NCI-H187 (cell line): ENCODE data around the gene GRIK1.
A peak's percentile ranks its signal among the peaks of the same experiment; 100 is the strongest.

Experiments
- DNase-seq, 2 experiments: peaks; one replicate each; lab custom pipeline; 2025; lab: John Stamatoyannopoulos, UW

The GRIK1 gene

GRCh38 chr21:29909571-29909970 is 30.2 kb downstream of the GRIK1 start:
- DNase-seq, result no peak

GRCh38 chr21:29904359-29905282 is 35.2 kb downstream of the GRIK1 start:
- no peak for DNase-seq

DNA sequence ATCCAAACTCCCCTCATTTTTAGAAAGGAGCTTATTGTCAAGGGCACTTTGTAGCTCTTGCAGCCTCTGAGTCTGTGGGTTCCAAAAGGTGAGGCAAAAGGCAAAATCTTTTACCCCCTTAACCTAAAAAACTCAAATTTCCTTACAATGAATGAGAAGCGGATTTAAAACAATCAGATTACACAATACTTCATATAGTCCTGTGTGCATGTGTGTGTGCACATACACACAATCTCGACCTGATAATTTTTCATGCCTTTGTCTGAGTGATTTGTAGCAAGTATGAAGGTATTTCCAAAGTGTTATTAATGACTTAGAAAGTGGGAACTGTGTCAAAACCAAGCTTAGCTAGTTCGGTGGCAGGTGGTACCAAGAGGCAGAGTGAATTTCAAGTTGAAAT is 42.9 kb downstream of the GRIK1 start:
- DNase-seq, result no peak

GRCh38 chr21:29893687-29894086 is 46.1 kb downstream of the GRIK1 start:
- no peak for DNase-seq

DNA sequence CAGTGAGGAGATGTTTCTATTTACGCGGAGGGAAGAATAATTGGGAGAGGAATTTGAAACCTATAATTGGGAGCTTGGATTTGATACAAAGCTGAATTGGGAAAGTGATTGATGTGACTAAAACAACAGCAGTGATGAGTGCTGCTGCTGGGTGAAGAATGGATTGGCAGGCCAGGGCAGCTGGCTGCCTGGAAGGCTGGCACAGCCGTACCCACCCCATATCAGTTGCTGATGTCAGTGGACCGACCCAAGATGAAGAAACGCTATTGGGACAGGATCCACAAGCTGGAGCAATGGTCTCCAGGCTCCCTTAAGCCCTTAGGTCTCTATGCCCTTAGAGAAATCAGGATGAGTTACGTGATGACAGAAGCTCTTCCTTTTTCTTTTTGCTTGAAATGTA is 47.4 kb downstream of the GRIK1 start:
- no peak for DNase-seq

GRCh38 chr21:29888437-29888836 is 51.4 kb downstream of the GRIK1 start:
- no peak for DNase-seq

DNA sequence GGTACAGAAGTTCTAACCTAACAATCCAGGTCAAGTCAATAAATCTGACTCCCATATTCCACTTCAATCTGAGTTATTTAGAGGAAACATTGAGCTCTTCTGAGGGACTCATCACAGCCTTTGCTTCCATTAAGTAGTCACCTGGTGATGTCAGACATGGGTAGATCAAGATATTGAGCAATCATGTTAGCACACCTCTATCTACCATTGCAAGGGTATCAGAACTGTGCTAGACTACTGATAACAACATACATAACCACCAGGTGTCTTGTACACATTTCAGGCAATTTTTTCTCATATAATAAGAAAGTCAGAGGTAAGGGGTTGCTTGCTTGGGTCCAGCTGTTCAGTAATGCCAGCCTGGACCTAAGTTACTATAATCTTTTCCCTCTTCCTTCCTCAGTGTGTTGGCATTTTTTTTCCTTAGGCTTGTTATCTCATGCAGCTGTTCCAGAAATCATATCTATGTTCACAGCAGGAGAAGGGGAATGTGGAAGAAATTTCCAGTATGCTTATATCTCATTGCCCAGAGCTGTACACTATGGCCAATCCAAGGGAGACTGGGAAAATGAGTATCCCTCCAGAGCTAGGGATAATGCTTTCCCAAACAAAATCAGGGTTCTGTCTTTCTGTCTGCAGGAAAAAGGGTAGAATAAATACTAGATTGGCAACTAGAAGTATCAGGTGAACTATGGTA is 52.3 kb downstream of the GRIK1 start:
- no peak for DNase-seq

DNA sequence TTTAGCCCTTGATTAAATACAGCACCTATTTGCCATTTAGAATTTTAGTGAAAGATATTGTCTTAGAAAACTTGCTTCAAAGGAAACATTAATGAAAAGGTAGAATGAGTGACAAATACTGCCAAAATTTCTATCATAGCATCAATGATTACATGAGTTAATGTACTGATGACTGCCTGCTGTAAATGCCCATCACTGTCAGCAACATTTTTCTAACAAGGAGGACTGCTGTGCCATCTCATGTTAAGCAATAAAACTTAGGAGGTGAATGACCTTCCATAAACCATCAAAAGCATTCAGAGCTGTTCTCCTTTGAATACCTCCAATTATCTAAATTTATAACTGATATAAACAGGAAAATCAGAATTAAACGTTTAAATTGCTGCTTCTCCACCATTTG is 54.3 kb downstream of the GRIK1 start:
- no peak for DNase-seq

GRCh38 chr21:29875873-29876272 is 63.9 kb downstream of the GRIK1 start:
- DNase-seq, result no peak

DNA sequence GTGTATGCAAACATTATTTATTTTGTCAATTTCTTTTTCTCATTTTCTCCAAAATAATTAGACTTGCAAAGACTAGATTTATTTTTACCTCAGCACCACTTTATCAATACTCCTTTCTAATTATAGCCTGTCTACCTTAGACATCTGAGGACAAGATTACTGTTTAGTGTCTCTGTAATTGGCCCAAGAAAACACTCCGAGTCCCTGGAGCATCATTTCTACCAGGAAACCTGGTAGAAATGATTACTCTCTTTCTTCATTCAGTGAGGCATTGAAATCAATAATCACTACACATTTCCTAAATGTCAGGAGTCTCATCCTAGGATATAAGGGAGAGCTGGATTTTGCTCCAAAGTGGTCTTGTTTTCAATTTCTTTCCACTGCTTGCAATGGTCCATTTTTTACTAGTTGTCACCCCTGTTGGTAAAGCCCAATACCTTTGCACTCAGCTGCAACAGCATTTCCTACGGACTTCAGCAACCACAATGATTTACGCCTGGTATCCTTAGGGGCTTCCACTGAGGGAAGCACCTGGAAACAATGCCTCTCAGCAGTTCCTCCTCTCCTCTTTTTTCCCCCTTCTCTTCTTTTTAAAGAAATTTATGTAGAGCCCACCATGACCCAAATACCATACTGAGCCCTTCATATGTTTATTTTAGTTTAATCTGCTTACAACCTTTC is 64.6 kb downstream of the GRIK1 start:
- DNase-seq, result no peak

DNA sequence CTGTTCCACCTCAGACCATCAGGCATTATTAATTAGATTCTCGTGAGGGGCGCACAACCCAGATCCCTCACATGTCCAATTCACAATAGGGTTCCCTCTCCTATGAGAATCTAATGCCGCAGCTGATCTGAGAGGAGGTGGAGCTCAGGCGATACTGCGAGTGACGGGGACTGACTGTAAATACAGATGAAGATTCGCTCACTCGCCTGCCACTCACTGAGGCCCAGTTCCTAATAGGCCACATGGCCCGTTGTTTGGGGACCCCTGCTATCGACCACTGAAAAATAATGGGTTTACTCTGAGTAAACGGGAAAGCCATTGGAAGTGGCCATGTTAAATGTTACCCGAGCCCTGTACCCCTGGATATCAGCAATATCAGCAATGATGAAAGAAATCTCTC is 65.9 kb downstream of the GRIK1 start:
- DNase-seq, result no peak

DNA sequence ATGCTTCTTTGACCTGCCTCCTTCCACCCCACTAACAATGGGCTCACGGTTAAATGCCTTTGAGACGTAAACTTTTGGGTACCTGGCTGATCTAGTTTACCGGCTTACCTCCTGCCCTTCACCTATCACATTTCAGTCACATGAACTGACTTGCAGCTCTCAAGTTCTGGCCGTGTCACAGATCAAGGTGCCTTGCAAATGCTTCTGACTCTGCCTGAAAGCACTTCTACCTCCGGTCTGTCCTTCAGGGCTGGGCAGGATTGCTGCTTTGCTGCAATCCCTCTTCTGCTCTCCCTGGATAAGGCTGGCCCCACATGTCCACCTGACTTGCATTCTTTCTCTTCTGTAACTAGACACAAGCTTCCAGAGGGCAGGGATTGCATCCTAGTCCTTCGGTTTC is 69.0 kb downstream of the GRIK1 start:
- no peak for DNase-seq

DNA sequence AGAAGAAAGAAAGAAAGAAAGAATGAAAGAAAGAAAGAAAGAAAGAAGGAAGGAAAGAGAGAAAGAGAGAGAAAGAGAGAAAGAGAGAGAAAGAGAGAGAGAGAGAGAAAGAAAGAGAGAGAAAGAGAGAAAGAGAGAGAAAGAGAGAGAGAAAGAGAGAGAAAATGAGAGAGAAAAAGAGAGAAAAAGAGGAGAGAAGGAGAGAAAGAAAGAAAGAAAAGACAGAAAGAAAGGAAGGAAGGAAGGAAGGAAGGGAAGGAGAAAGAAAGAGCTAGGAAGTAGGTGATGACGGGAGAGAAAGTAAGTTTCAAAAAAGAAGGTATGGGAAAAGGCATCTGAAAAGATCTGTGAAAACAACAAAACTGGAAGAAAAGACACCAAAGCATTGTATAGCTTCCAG is 72.0 kb downstream of the GRIK1 start:
- no peak for DNase-seq

DNA sequence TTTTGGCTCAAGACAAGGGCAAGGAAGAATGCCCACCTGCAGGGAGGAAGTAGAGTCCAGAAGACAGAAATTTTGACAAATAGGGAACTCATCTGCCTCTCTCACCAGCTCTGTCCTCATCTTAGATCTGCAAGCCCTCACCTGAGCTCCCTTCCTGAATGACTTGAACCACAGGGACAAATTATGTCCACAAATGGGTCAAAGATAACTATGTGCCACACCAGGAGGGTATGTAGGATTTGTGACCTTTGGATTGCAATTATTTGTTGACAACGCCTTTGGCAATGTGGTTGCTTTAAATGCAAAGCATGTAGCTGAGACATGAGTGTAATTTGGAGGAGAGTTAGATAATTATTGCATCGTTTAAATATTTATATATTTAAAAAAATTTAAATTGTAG is 79.5 kb downstream of the GRIK1 start:
- no peak for DNase-seq

DNA sequence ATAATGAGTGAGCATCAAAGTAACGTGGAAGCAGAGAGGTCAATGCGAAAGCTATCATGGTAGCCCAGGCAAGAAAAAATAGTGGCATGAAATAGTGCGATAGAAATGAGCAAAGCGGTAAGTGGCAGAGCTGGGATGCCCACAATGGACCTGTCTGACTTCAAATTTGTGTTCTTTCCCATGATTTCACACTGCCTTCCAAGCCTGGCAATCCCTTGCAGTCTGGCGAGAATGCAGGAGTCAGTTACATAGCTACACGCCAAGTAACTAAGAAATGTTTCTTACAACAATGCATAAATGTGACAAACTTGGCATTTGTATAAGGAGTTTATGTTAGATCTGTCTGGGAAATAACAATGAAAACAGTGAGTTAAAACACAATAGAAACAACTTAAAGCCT is 82.6 kb downstream of the GRIK1 start:
- no peak for DNase-seq

GRCh38 chr21:29854795-29855194 is 85.0 kb downstream of the GRIK1 start:
- DNase-seq, result no peak

- no peak for DNase-seq
Observed at GRCh38 chr21:29851611-29852010, 88.2 kb downstream of the GRIK1 start.

DNA sequence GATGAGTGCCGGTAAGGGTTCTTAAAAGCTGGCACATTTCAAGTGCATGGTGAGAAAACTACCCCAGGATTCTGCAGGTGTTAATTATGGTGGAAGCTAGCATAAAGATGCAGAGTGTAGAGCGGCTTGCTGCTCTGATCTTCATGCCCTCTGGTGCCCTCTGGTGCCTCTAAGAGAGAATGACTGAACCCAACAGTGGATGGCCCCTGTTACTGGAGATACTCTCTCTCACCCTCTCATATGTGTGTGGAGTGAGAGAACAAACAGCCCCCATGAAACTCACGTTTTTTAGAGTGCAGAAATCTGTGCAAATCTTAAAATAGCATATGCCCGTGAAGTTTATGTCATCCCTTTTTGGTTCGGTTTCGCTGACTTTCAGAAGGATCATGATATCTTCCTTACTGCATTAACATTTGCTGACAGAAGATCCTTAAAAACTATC is 90.0 kb downstream of the GRIK1 start:
- DNase-seq, result peak; percentile 1 to 8

- DNase-seq, result no peak
Observed at GRCh38 chr21:29843804-29844203, 96.0 kb downstream of the GRIK1 start.

DNA sequence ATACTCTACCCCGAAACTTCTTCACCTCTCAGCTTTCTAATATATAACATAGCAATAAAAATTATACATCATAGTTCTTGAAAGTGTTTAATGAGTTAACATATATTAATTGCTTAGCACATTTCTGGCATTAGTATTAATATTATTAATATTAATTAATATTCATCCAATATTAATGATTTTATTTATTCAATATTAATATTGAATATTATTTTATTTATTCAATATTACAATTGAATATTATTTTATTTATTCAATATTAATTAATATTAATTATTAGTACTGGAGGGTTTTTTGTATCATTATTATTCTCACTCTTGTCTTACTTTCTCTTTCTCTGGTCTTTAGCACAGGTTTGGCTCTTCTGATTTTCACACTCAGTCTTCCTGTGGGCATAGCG is 105.2 kb downstream of the GRIK1 start:
- DNase-seq, result no peak

DNA sequence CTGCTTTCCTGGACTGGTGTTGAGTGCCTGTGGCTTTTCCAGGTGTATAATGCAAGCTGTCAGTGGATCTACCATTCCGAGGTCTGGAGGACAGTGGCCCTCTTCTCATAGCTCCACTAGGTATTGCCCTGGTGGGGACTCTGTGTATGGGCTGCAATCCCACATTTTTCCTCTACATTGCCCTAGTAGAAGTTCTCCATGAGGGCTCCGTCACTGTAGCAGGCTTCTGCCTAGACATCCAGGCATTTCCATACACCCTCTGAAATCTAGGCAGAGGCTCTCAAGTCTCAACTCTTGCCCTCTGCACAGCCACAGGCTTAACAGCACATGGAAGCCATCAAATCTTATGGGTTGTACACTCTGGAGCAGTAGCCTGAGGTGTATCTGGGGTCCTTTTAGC is 107.6 kb downstream of the GRIK1 start:
- no peak for DNase-seq

- DNase-seq, result no peak
Observed at GRCh38 chr21:29829564-29830275, 110.1 kb downstream of the GRIK1 start.
